AG09309 (cell line): Measurements from ENCODE around the gene OR10G7.
A peak's percentile ranks its signal among the peaks of the same experiment; 100 is the strongest.

ENCODE experiments used
- DNase-seq: peaks from one replicate; pipeline ENCODE4 v3.0.0-alpha.2; 2010; ENCODE audit warnings: low read depth
- H3K4me3 ChIP-seq: 2 replicates; pipeline ENCODE4 v1.5.1; 2011; ENCODE audit warnings: mild to moderate bottlenecking, low read depth, low read length, moderate library complexity; ENCODE audit not compliant: control insufficient read depth
- TF ChIP-seq, protein P1 (sequence below): IDR thresholded peaks from 2 replicates; pipeline ENCODE4 v1.5.1; 2011; ENCODE audit warnings: mild to moderate bottlenecking, low read depth, low read length, inconsistent platforms; ENCODE audit not compliant: insufficient read depth, control insufficient read depth; ENCODE audit errors: missing control alignments

The OR10G7 gene

GRCh38 chr11:124072147-124072546 is 31.0 kb upstream of the OR10G7 start:
- TF ChIP-seq, protein P1, sequence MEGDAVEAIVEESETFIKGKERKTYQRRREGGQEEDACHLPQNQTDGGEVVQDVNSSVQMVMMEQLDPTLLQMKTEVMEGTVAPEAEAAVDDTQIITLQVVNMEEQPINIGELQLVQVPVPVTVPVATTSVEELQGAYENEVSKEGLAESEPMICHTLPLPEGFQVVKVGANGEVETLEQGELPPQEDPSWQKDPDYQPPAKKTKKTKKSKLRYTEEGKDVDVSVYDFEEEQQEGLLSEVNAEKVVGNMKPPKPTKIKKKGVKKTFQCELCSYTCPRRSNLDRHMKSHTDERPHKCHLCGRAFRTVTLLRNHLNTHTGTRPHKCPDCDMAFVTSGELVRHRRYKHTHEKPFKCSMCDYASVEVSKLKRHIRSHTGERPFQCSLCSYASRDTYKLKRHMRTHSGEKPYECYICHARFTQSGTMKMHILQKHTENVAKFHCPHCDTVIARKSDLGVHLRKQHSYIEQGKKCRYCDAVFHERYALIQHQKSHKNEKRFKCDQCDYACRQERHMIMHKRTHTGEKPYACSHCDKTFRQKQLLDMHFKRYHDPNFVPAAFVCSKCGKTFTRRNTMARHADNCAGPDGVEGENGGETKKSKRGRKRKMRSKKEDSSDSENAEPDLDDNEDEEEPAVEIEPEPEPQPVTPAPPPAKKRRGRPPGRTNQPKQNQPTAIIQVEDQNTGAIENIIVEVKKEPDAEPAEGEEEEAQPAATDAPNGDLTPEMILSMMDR = no peak
- no peak for DNase-seq

GRCh38 chr11:124071623-124071948 is 30.5 kb upstream of the OR10G7 start:
- no peak overlapping the region for H3K4me3 ChIP-seq
- TF ChIP-seq, protein P1 = no peak
- no peak for DNase-seq

More at GRCh38 chr11:124072147-124072546, 31.0 kb upstream of the OR10G7 start:
- no peak overlapping the region for H3K4me3 ChIP-seq

GRCh38 chr11:124070915-124071622 is 29.9 kb upstream of the OR10G7 start:
- TF ChIP-seq, protein P1 = peak; percentile 75
- H3K4me3 ChIP-seq = no peak overlapping the region
- peak; percentile 57 for DNase-seq

DNA sequence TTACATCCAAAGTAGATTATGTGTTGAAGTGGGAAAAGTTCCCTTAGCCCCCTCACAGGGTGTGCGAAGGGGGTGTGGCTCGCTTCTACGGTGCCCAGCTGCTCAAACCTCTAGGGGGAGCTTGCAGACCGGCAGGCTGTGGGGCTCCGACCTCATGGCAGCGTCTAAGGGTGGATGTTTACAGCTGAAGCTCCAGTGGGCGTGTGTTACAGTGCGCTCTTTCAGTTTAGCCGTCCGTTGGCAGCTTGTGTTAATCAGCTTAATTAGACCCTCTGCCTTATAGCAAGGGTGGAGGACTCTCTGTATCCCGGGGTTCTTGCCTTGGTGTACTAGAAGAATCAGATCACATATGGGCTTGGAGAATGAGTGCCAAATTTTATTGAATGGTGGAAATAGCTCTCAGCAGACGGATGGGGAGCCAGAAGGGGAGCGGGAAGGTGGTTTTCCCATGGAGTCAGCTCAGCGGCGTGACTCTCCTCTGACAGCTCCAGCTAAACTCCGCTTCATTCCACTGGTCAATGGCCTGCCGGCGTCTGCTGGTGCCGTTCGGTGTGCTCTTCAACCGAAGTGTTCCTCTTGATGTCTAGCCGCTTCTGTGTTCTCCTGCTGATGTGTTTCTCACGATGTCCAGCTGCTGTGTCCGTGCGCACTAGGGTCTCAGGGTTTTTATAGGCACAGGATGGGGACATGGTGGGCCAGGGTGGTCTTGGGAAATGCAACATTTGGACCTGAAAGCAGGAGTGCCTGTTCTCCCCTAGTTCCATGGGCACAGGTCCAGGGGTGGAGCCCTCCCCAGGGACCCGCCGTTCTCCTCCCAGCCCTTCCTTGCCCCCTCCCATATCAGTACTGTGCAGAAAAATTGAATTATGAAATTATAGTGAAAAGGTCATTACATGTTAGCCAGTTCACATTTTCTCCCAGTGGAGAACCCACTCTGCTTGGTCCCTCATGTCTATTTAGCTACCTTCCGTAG is 28.6 kb upstream of the OR10G7 start:
- TF ChIP-seq, protein P1 = peak; percentile 87

DNA sequence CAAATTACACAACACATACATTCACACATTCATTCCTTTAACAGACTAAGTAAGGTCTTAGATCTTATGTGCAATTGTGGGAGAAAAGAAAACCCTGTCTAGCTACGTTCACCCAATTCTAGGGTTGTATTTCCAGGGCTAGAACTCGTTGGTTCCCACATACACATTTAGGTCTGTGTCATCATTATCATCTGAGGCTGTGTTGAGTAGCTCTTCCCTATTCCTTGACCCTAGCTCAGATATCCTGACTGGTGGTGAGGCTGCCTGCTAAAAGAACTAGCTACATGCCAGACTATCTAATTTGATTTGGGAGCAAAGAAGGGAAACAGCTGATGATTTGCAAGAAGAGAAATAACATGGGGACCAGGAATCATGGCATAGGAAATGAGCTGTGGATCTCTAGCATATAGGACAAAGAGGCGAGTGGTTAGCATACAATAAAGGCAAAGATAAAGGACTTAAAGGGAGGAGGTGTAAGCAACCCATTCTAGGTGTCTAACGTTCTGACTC is 27.5 kb upstream of the OR10G7 start:
- H3K4me3 ChIP-seq = no peak overlapping the region
- no peak for DNase-seq
- TF ChIP-seq, protein P1 = no peak

More for the DNA sequence above, 28.6 kb upstream of the OR10G7 start:
- H3K4me3 ChIP-seq = peak overlapping the region; percentile 32
- DNase-seq = peak; percentile 2

GRCh38 chr11:124052966-124053365 is 11.8 kb upstream of the OR10G7 start:
- TF ChIP-seq, protein P1 = no peak
- H3K4me3 ChIP-seq = no peak overlapping the region
- no peak for DNase-seq
